Measurements from ENCODE around the gene CAPN12.

Gene CAPN12

DNA sequence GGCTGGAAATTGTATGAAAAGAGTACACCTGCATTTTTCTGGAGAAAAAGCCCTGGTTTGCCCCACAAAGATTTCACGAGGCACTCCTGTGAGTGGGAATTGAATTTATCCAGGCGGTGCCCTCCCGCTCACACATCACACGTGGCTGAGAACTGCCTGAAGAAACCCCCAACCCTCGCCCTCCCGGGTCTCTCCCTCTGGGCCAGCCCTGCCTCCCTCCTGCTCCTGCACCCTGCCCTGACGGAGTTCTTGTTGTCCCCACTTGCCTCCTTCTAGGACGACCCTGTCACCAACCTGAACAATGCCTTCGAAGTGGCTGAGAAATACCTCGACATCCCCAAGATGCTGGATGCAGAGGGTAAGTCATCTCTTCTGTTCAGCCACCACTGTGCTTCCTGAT lies 35.2 kb downstream of the CAPN12 start:
- DNase-seq (ENCODE audit: low read depth), result no peak

DNA sequence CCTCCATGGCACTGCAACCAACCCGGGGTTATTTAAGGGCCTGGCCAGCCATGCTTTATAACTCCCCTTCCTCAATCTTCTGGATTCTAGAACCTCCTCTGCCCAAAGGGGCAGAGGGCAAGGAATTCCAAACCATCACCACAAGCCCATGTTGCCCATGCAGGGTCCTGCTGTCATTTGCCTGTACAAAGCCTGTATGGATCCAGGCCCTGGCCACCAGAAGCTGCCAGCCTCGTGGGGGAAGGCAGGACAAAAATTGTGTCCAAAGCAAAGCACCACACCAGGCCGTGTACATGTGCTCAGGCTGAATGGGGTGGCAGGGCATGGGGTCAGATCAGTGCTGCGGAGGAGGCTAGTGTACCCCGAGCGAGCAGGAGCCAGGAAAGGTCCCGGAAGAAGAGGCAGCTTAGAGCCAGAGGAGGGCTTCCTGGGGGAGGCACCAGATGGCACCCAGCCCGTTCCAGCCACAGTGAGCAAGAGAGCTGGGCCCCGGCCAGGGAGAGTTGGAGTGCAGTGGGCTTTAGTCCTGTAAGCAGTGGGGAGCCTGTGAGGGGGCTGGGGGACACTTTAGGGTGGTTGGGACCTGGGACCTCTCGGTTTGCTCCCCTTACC lies 35.8 kb downstream of the CAPN12 start:
- DNase-seq (ENCODE audit: low read depth), result no peak

DNA sequence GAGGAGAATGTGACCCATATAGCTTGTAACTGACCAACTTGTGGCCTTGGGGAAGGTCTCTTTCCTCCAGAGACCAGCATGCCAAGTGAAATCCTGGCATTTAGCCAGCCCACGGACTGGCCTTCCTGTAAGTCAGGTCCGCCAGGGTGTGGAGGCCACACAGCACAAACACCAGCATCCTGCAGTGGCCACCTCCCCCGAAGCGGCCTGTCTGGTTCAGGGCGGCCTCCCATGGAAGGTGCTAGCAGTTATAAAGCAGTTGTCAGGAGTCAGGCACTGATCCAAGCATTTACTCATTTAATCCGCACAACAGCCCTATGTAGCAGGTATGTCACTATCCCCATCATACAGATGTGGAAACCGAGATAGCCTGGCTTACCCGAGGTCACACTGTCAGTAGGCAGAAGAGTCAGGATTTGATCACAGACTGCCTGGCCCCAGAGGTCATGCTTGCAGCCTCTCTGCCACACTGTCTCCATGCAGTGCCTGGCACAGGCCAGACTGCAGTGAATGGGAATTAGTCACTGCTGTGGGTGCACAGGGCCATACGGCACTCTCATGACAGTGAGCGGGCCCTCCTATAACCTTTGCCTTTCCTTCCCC lies 36.7 kb downstream of the CAPN12 start:
- DNase-seq (ENCODE audit: low read depth), result no peak

DNA sequence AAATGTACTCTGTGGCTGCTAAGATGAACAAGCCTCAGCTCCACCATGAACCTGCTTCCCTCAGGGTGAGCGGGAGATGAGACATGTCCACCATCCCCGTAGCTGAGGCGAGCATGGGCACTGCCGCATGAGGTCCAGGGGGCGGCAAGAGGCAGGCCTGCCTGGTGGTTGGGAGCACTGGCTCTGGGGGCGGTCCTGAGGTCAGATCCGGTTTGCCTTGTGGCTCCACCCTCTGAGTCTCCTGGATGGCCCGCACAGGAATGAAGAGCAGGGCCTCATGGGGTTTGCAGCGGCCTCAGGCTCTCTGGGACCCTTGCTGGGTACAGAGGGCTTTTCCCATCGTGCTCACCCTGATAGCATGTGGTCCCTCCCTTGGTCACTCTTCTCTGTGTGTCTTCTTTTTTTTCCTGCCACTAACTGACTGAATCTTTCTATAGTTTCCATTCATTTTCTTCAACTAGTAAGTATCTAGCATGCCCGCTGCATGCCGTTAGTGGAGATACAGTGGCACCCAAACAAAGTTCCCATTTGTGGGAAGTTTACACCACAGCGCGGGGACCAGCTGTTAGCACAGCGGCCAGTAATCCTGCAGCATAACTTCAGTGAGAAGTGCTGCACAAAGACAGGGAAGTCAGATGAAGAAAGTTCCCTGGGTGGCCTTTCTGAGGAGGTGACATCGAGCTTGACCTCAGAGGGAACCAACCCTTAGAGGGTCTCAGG lies 37.3 kb downstream of the CAPN12 start:
- DNase-seq (ENCODE audit: low read depth), result no peak

DNA sequence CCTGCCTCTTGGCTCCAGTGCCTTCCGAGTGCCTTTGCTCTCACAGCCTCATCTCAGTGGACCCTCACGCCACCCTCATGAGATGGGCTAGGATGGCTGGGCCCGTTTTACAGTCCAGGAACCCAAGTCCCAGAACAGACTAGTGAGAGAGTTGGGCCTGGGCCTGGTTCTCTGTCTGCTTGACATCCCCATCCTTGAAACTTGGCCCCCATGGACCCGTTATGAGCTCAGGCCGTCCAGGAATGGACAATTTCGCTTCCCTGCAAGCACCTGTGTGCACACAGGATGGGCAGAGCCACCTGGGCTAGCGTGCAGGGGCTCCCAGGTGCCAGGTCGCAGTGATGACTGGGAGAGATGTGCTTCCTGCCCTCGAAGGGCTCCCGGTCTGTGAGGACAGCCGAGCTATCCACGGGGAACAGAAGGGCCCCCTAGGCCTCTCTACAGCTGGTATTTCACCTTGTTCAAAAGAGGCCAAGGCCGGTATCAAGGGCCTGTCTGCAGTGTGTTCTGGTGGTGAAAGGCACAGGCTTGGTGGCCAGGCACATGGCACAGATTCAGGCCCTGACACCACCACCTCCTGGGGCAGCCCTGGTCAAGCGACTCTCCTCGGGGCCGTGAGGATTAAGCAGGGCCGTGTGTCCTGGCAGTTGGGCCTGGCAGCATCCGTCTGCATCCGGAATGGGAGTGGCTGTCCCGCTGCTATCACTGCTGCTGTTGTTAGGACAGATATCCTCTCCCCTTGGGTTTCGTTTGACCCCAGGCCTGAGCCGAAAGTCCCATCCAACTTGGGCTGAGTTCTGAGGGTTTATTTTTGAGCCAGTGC lies 38.9 kb downstream of the CAPN12 start:
- DNase-seq (ENCODE audit: low read depth), result no peak

DNA sequence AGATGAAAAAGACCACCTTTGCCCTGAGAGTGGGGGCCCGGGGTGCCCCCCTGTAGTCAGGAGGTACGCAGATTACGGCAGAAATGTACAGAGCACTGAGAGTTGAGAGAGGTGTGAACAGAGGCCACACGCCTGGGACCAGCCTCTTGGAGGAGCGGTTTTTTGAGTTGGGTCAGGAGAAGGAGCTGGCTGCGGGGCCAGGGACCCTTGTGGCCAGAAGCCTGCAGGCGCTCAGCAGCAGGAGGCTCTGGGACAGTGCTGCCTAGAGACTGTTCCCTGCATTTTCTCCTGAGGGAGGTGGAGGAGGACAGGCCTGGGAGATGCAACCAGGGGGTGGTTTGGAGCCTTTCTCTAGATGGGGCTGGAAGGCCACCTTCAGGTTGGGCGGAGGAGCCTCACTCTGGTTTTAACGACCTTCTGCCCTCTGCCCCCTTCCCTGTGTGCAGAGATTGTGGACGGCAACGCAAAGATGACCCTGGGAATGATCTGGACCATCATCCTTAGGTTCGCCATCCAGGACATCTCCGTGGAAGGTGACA lies 39.7 kb downstream of the CAPN12 start:
- no peak for DNase-seq (ENCODE audit: low read depth)

DNA sequence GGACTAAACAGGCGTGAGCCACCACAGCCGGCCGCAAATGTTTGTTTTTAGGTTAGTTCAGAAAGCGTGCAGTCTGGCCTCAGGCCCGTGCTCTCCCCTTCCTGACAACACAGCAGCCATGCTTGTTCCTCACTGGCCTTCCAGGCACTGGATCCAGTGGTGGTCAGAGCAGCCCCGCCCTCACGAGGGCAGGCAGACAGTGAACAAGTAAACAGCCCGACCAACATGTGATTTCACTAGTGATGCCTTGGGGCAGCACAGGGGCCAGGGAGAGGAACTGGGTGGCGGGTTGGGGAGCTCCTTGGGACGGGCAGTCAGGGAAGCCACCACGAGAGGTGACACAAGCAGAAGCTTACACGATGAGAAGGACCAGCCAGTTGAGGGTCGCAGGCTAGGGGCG lies 40.8 kb downstream of the CAPN12 start:
- DNase-seq (ENCODE audit: low read depth), result no peak

DNA sequence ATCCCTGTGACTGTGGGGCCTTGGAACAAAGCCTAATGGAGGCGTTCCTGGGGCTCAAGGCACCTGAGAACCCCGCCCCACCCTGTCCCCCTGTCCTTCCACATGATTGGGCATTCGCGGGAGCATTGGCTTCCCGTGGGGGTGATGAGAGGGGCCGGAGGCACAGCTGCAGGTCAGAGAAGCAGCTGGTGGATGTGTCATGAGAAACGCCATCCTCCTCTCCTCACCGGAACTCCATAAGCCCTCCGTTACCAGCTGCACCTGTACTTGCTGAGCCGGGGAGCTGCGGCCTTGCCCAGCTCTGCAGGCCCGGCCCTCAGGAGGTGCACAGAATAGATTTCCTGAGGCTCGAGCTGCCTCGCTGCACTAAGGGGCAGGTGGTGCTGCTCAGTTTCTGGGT lies 42.0 kb downstream of the CAPN12 start:
- no peak for DNase-seq (ENCODE audit: low read depth)

DNA sequence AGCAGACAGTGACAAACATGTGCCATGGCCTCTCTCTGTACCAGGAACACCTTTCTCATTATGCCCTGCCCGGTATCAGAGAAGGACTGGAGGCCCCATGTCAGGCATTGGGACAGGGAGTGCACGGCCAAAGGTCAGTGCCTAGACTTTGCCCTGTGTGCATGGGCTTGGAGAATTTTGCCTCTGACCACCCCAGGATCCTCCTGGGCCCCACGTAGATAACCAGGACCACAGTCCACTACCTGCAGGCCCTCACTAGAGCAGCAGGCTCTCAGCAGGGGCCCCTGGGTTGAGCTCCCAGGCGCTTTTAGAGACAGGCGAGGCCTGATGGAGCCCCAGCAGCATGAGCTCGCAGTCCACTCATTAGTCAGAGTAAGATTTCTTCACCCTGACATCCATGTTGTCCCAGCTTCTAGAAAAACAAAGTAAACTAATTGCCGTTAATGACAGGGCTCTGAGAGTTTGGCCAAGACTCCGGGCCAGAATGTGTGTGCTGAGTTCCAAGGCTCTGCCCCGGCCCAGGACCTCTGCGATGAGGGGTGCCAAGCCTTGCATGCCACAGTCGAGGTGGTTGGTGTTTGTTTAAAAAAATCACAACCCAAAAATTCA lies 42.7 kb downstream of the CAPN12 start:
- DNase-seq (ENCODE audit: low read depth), result no peak

DNA sequence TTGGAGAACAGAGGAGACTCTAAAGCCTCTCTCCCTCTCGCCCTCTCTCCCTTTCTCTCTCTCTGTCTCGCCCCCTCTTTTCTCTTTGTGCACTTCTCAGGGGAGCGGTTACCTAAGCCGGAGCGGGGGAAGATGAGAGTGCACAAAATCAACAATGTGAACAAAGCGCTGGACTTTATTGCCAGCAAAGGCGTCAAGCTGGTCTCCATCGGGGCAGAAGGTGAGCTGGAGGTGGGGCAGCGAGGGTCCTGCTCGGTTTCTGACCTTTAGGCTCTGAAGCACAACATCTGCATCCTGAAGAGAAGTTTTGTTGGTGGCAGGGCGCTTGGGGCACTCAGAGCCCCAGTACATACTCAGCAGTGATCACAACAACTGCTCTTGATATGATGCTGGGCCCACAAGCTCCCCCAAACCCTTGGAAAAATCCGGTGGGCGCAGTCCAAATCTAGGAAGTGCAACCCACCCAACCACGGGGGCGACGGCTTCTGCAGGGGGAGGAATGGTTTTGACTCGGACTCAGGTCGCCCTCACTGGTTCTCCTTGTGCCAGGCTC lies 43.3 kb downstream of the CAPN12 start:
- DNase-seq (ENCODE audit: low read depth), result no peak

DNA sequence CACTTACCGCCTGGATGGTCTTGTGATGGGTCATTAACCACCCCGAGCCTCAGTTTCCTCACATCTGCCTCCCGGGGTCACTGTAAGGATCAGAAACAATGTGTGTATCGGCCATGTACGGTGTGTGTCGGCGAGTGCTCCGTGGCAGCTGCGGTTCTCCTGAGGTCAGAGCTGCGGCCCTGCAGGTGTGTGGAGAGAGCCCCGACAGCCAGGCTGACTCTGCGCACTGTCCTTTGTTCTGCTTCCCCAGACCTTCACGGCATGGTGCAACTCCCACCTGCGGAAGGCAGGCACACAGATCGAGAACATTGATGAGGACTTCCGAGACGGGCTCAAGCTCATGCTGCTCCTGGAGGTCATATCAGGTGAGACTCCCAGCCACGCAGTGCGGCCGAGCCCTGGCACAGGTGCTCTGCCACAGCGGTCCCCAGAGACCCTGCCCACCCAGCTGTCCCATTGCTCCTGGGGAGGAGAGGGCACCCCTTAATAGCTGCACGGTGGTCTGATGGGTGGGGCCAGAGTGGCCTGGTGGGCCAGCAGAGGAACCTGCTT lies 43.8 kb downstream of the CAPN12 start:
- no peak for DNase-seq (ENCODE audit: low read depth)

DNA sequence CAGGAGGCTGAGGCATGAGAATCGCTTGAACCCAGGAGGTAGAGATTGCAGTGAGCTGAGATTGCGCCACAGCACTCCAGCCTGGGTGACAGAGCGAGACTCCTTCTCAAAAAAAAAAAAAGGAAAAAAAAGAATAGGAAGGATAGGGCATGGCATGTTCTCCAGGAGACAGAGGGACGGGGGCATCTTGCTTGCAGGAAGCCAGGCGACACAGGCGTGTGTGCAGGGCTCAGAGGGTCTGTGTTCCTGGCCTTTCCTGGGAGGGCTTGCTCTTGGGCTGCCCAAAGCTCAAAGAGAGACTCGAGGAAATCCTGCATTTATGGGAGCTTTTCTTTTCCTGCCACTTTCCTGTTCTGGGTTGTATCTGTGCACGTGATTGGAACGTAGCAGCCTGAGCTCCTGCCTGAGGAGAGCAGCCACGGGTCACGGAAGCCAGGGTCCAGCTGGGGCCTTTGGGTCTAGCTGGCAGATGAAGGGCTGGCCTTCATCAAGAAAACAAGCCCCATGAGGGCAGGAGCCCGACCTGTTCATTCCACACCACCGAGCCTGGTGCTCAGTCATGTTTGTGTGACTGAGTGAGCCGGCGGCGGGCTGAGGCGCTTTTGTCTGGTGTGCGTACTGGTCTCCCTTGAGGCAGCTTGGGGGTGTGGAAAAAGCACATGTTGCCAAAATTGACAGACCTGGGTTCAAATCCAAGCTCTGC lies 44.5 kb downstream of the CAPN12 start:
- no peak for DNase-seq (ENCODE audit: low read depth)

DNA sequence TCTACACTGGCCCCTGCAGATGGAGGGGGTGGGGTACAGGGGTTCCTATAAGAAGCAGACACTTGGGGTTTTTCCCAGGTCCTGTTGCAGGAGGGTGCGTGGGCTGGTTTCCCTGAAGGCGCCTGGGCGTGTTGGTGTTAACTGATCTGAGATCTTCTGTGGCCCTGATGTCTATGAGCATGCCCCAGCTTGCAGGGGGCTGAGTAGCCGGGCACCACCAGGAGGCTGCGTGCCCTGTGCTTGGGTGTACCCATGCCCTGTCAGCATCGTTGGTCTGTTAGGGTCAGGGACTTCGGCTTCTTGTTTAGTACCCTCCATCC lies 45.3 kb downstream of the CAPN12 start:
- DNase-seq (ENCODE audit: low read depth), result no peak

DNA sequence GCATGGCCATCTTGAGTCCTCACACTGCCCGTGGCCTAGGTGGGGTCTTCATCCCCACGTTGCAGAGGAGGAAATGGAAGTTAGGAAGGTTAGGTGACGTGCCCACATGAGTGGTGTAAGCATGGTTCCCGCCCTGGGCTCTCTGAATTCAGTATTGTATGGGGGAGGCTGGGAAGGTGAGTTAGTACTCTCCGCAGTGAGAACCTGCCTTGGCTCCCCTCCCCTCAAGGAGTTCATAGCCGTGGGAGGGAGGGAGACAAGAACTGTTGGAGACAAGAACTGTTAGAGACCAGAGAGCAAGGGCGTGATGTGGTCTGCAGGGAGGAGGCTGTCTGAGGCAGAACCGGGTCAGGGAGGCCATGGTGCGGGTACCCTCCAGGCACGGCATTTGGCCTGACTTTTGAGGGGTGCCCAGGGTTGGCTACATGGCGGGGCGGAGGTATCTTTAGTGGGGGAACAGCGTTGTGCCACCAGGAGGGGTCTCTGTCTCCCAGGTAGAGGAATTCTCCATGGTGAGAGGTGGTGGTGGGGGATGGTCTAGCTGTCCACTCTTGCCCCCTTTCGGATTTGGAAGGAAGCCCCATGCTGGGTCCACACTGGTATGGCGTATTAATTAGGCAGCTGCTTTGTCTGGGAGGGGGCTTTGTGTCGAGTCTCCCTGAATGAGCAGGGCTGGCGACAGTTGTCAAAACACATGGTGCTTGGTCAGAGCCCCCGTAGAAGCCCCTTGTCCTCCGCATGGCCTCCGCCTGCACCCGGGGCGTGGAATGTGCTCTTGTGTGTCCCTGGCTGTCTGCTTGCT lies 45.8 kb downstream of the CAPN12 start:
- no peak for DNase-seq (ENCODE audit: low read depth)

DNA sequence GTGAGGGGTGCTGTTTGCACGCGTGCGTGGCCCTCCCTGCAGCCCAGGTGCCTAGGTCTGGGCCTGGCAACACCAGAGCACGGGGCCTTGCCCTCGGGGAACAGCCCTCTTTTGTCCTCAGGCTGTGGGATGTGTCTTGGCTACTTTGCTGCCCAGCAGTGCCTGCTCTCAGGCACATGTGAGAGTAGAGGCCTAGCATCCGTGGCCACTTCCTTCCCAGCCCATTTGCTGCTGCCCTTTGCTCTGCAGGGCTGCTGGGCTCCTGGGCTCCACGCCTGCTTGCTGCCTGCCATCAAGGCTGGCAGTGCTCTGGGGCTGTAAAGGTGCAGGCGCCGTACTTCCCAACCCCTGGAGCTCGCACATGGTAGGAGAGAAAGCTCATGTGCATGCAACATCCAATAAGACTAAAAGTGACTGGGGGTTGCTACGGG lies 46.6 kb downstream of the CAPN12 start:
- DNase-seq (ENCODE audit: low read depth), result no peak

DNA sequence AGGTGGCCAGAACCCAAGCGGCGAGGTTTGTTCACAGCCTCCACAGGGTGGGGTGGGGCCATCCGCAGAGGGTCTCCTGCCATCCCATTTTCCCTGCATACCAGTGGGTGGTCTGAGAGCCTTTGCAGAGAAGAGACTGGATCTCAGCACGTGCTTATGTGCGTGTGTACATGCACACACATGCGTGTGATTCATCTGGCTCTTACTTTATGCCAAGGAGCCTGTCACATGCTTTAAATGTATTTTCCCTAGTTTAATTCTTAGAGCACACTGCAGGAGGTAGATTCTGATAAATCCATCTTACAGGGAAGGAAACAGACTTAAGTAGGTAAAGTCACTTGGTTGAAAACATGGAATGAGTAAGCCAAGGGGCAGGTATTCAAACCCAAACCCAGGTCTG lies 47.1 kb downstream of the CAPN12 start:
- DNase-seq (ENCODE audit: low read depth), result no peak

DNA sequence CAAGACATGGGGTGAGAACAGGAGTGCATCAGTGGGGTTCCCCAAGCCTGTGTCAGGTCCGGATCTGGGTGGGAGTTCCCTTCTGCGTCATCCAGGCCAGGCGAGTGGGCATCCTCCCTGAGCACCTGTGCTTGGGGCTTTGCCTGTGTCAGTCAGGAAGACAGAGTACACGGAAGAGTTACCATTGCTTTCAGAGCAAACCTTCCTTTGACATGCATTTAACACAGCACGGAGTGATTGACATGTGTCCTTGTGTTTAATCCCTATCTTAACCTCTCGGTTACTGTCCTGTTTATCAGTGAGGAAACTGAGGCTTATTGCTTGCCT lies 47.6 kb downstream of the CAPN12 start:
- no peak for DNase-seq (ENCODE audit: low read depth)

DNA sequence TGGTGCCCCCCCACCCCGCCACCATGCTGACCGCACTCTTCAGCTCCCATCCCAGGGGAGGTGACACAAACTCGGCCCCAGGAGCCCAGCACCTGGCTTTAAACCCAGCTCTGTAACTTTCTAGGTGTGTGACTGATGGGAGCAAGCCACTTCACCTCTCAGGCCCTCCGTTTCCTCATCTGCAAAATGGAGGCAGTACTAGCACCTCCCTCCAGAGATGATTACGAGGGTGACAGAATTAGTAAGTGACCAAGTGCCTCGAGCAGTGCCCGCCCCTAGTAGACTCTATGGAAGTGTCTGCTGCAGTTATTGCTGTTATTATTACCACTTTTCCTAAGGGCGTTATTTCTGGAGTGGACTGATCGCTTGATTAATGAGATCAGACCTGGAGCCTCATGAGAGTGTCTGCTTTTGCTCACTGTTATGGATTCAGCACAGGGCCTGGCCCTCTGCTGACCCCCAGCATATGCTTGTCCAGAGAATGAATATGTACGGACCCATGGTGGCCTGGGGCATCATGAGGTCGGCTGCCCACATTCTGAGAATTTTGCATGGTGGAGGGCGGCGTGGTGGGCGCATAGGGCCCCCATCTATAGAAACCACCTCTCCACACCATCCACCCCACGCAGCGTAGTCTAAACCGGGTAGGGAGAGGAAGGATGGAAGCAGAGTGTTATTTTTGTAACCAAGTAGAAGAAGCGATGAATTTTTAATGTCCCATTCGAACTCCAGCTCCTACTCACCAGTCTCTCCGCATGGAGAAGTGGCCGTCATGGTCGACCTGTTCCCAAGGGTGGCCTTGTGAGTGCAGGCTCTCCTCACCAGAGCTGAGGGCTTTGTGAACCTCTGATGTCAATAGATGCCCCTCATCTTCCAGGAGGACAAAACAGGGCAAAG lies 48.2 kb downstream of the CAPN12 start:
- no peak for DNase-seq (ENCODE audit: low read depth)

DNA sequence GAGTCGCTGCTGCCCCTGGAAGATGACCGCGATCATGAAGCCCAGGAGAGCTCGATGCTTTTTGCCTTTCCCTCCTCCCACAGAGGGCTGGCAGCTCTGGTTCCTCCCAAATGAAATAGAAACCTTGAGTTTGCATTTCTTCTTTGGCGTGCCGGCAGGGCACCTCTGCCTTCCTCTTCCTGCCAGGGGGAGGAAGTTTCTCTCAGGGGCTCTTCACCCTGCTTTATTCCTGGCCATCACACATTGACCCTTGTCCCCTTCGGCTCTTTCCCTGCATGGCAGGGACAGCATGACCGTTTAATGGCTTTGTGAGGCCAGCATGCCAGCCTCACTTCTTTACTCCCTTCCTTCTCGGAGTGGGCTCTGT lies 49.0 kb downstream of the CAPN12 start:
- no peak for DNase-seq (ENCODE audit: low read depth)
